Skeletal muscle tissue (tissue), 4 donors: Measurements from ENCODE around the gene VSIG10L2. TPM values are rescaled to one million over a fixed set of nuclear protein-coding genes. Genes with fewer than 3 reads are reported as not detected.

Experiments used
- H3K27ac ChIP-seq: one replicate; pipeline ENCODE4 v1.7.0; 2013; ENCODE audit warnings: mild to moderate bottlenecking, low read depth, low read length, inconsistent platforms
- H3K27me3 ChIP-seq, 3 donors: one replicate each; pipeline ENCODE4 v1.7.0; 2013; ENCODE audit warnings: low read length in 3 of 3; ENCODE audit not compliant: control insufficient read depth in 3 of 3, insufficient read depth in 3 of 3
- H3K36me3 ChIP-seq, 3 donors: one replicate each; pipeline ENCODE4 v1.7.0; 2013; ENCODE audit warnings: low read length in 3 of 3; ENCODE audit not compliant: control insufficient read depth in 3 of 3, insufficient read depth in 3 of 3
- H3K4me1 ChIP-seq, 3 donors: one replicate each; pipeline ENCODE4 v1.7.0; 2013; ENCODE audit warnings: low read length in 3 of 3, mild to moderate bottlenecking in 3 of 3; ENCODE audit not compliant: control insufficient read depth in 3 of 3, insufficient read depth in 3 of 3
- H3K4me3 ChIP-seq, 3 donors: one replicate each; pipeline ENCODE4 v1.7.0; 2013; ENCODE audit warnings: low read length in 3 of 3
- H3K9ac ChIP-seq, 3 donors: one replicate each; pipeline ENCODE4 v1.7.0; 2013; ENCODE audit warnings: low read length in 3 of 3, mild to moderate bottlenecking in 3 of 3, moderate library complexity in 2 of 3, low read depth in 1 of 3
- H3K9me3 ChIP-seq, 3 donors: one replicate each; pipeline ENCODE4 v1.7.0; 2013; ENCODE audit warnings: low read length in 3 of 3; ENCODE audit not compliant: control insufficient read depth in 3 of 3
- total RNA-seq: library from RNA; depleted of rRNA; stranded (reverse); fragments of >200 nt; gene quantifications from one replicate; pipeline ENCODE4 v1.2.3, GENCODE V29; 2014
- donor health status: Osteomylitis.

VSIG10L2 gene
- total RNA-seq, 1 donor from 2014 or later: not detected

GRCh38 chr11:125946712-125947418 lies 1.0 kb downstream of the VSIG10L2 start:
- Histone ChIP-seq H3K9ac (no peak overlapping the region), H3K27me3 (peaks cover 0 to 6% (median 0%) of the 10 kb centered on the region in 3 donors), H3K27ac (no peak overlapping the region), H3K36me3 (no peaks in the 10 kb centered on the region), H3K9me3 (no peaks in the 10 kb centered on the region), H3K4me3 (no peak overlapping the region), H3K4me1 (peaks cover 15 to 18% (median 16%) of the 10 kb centered on the region in 3 donors)

GRCh38 chr11:125947419-125948277 lies 1.8 kb downstream of the VSIG10L2 start:
- no peak overlapping the region for H3K27ac ChIP-seq
- H3K36me3 ChIP-seq: no peaks in the 10 kb centered on the region

GRCh38 chr11:125948278-125949051 lies 2.6 kb downstream of the VSIG10L2 start:
- H3K9me3 ChIP-seq: no peaks in the 10 kb centered on the region
- H3K36me3 ChIP-seq: no peaks in the 10 kb centered on the region
- H3K4me3 ChIP-seq: no peak overlapping the region
- H3K9ac ChIP-seq: no peak overlapping the region
- peaks cover 17 to 19% (median 18%) of the 10 kb centered on the region in 3 donors for H3K4me1 ChIP-seq
- no peak overlapping the region for H3K27ac ChIP-seq
- H3K27me3 ChIP-seq: peaks cover 0 to 6% (median 0%) of the 10 kb centered on the region in 3 donors

More at GRCh38 chr11:125947419-125948277, 1.8 kb downstream of the VSIG10L2 start:
- Histone ChIP-seq H3K4me1 (peaks cover 12 to 14% (median 14%) of the 10 kb centered on the region in 3 donors), H3K4me3 (no peak overlapping the region), H3K27me3 (peaks cover 0 to 6% (median 0%) of the 10 kb centered on the region in 3 donors), H3K9me3 (no peaks in the 10 kb centered on the region), H3K9ac (no peak overlapping the region)

GRCh38 chr11:125949271-125950177 lies 3.7 kb downstream of the VSIG10L2 start:
- H3K36me3 ChIP-seq: no peaks in the 10 kb centered on the region
- no peak overlapping the region for H3K9ac ChIP-seq
- peaks cover 0 to 6% (median 0%) of the 10 kb centered on the region in 3 donors for H3K27me3 ChIP-seq
- H3K4me1 ChIP-seq: peaks cover 17 to 19% (median 18%) of the 10 kb centered on the region in 3 donors
- no peak overlapping the region for H3K27ac ChIP-seq
- H3K9me3 ChIP-seq: no peaks in the 10 kb centered on the region
- H3K4me3 ChIP-seq: no peak overlapping the region

- Histone ChIP-seq H3K9ac (no peak overlapping the region), H3K36me3 (no peaks in the 10 kb centered on the region), H3K4me3 (no peak overlapping the region), H3K27me3 (peaks cover 0 to 6% (median 0%) of the 10 kb centered on the region in 3 donors), H3K27ac (no peak overlapping the region), H3K4me1 (peaks cover 17 to 18% (median 18%) of the 10 kb centered on the region in 3 donors), H3K9me3 (no peaks in the 10 kb centered on the region)
These were observed 4.3 kb downstream of the VSIG10L2 start for GRCh38 chr11:125950178-125950490.

- no peak overlapping the region for H3K4me3 ChIP-seq
- no peak overlapping the region for H3K27ac ChIP-seq
- no peaks in the 10 kb centered on the region for H3K9me3 ChIP-seq
- H3K4me1 ChIP-seq: peaks cover 17 to 21% (median 17%) of the 10 kb centered on the region in 3 donors
- no peak overlapping the region for H3K9ac ChIP-seq
- no peaks in the 10 kb centered on the region for H3K36me3 ChIP-seq
- H3K27me3 ChIP-seq: peaks cover 0 to 6% (median 0%) of the 10 kb centered on the region in 3 donors
These were observed 5.1 kb downstream of the VSIG10L2 start for GRCh38 chr11:125950696-125951651.

- Histone ChIP-seq H3K27ac (no peak overlapping the region), H3K36me3 (no peaks in the 10 kb centered on the region), H3K9me3 (no peaks in the 10 kb centered on the region), H3K4me3 (no peak overlapping the region), H3K4me1 (peaks cover 17 to 24% (median 17%) of the 10 kb centered on the region in 3 donors), H3K9ac (no peak overlapping the region), H3K27me3 (peaks cover 0 to 6% (median 0%) of the 10 kb centered on the region in 3 donors)
These were observed 5.9 kb downstream of the VSIG10L2 start for GRCh38 chr11:125951731-125952130.

- Histone ChIP-seq H3K36me3 (no peaks in the 10 kb centered on the region), H3K9ac (no peak overlapping the region), H3K27ac (no peak overlapping the region), H3K27me3 (peaks cover 0 to 6% (median 0%) of the 10 kb centered on the region in 3 donors), H3K9me3 (no peaks in the 10 kb centered on the region), H3K4me1 (peaks cover 17 to 24% (median 17%) of the 10 kb centered on the region in 3 donors), H3K4me3 (no peak overlapping the region)
These were observed 6.7 kb downstream of the VSIG10L2 start for GRCh38 chr11:125952559-125952958.
